ENCODE results near the gene NDNF.

The NDNF gene

GRCh38 chr4:121091941-121092340, 19.6 kb upstream of the NDNF start:
- no peak overlapping the region for H3K4me2 ChIP-seq (ENCODE audit: low read depth, low read length, poor library complexity, severe bottlenecking)

GRCh38 chr4:121088867-121089266, 16.5 kb upstream of the NDNF start:
- Histone ChIP-seq H3K9me2 (replicated peaks; ENCODE audit: low read depth, low read length) (no peaks in the 10 kb centered on the region), H3K4me1 (ENCODE audit: insufficient read depth, low read length, poor library complexity, severe bottlenecking) (no peaks in the 10 kb centered on the region), H3K4me2 (ENCODE audit: low read depth, low read length, poor library complexity, severe bottlenecking) (no peak overlapping the region), H4K20me1 (ENCODE audit: insufficient read depth, low read length, poor library complexity, severe bottlenecking) (no peaks in the 10 kb centered on the region), H3K4me3 (ENCODE audit: low read length, poor library complexity, severe bottlenecking) (no peak overlapping the region), H2AFZ (ENCODE audit: low read length) (no peak overlapping the region), H3K9me3 (ENCODE audit: insufficient read depth, low read depth, low read length) (no peaks in the 10 kb centered on the region), H3K36me3 (ENCODE audit: insufficient read depth, low read length) (no peaks in the 10 kb centered on the region), H3K79me2 (ENCODE audit: insufficient read depth, low read length) (no peaks in the 10 kb centered on the region), H3F3A (ENCODE audit: low read depth) (no peaks in the 10 kb centered on the region), H3K27me3 (ENCODE audit: insufficient read depth, low read length, poor library complexity, severe bottlenecking) (no peaks in the 10 kb centered on the region), H3K9ac (ENCODE audit: low read depth, low read length, poor library complexity, severe bottlenecking) (no peak overlapping the region)
- no peak for TF ChIP-seq CTCF (conservative IDR thresholded peaks at IDR 0.05; ENCODE audit: low read length)
- no peak for TF ChIP-seq EZH2phosphoT487 (IDR thresholded peaks at IDR 0.05; ENCODE audit: borderline replicate concordance)

More at GRCh38 chr4:121091941-121092340, 19.6 kb upstream of the NDNF start:
- no peak overlapping the region for H3K4me3 ChIP-seq (ENCODE audit: low read length, poor library complexity, severe bottlenecking)
- no peaks in the 10 kb centered on the region for H3K79me2 ChIP-seq (ENCODE audit: insufficient read depth, low read length)
- H3K9me2 ChIP-seq (replicated peaks; ENCODE audit: low read depth, low read length) = no peaks in the 10 kb centered on the region
- no peaks in the 10 kb centered on the region for H3K36me3 ChIP-seq (ENCODE audit: insufficient read depth, low read length)
- TF ChIP-seq CTCF (conservative IDR thresholded peaks at IDR 0.05; ENCODE audit: low read length) (no peak), EZH2phosphoT487 (IDR thresholded peaks at IDR 0.05; ENCODE audit: borderline replicate concordance) (no peak)
- no peak overlapping the region for H3K9ac ChIP-seq (ENCODE audit: low read depth, low read length, poor library complexity, severe bottlenecking)
- no peaks in the 10 kb centered on the region for H4K20me1 ChIP-seq (ENCODE audit: insufficient read depth, low read length, poor library complexity, severe bottlenecking)
- no peaks in the 10 kb centered on the region for H3K27me3 ChIP-seq (ENCODE audit: insufficient read depth, low read length, poor library complexity, severe bottlenecking)
- H3F3A ChIP-seq (ENCODE audit: low read depth) = no peaks in the 10 kb centered on the region
- H3K9me3 ChIP-seq (ENCODE audit: insufficient read depth, low read depth, low read length) = no peaks in the 10 kb centered on the region
- no peak overlapping the region for H2AFZ ChIP-seq (ENCODE audit: low read length)
- no peaks in the 10 kb centered on the region for H3K4me1 ChIP-seq (ENCODE audit: insufficient read depth, low read length, poor library complexity, severe bottlenecking)

GRCh38 chr4:121079376-121079775, 7.0 kb upstream of the NDNF start:
- H3K4me1 ChIP-seq (ENCODE audit: insufficient read depth, low read length, poor library complexity, severe bottlenecking) = no peaks in the 10 kb centered on the region
- TF ChIP-seq EZH2phosphoT487 (IDR thresholded peaks at IDR 0.05; ENCODE audit: borderline replicate concordance) = no peak
- no peak for TF ChIP-seq CTCF (conservative IDR thresholded peaks at IDR 0.05; ENCODE audit: low read length)
- H3K4me3 ChIP-seq (ENCODE audit: low read length, poor library complexity, severe bottlenecking) = no peak overlapping the region
- H3K36me3 ChIP-seq (ENCODE audit: insufficient read depth, low read length) = no peaks in the 10 kb centered on the region
- no peak overlapping the region for H3K4me2 ChIP-seq (ENCODE audit: low read depth, low read length, poor library complexity, severe bottlenecking)
- no peaks in the 10 kb centered on the region for H4K20me1 ChIP-seq (ENCODE audit: insufficient read depth, low read length, poor library complexity, severe bottlenecking)
- H2AFZ ChIP-seq (ENCODE audit: low read length) = no peak overlapping the region
- no peaks in the 10 kb centered on the region for H3K9me2 ChIP-seq (replicated peaks; ENCODE audit: low read depth, low read length)
- no peaks in the 10 kb centered on the region for H3F3A ChIP-seq (ENCODE audit: low read depth)
- H3K79me2 ChIP-seq (ENCODE audit: insufficient read depth, low read length) = no peaks in the 10 kb centered on the region
- no peak overlapping the region for H3K9ac ChIP-seq (ENCODE audit: low read depth, low read length, poor library complexity, severe bottlenecking)
- H3K9me3 ChIP-seq (ENCODE audit: insufficient read depth, low read depth, low read length) = no peaks in the 10 kb centered on the region
- H3K27me3 ChIP-seq (ENCODE audit: insufficient read depth, low read length, poor library complexity, severe bottlenecking) = peaks cover 3% of the 10 kb centered on the region

Measured in Loucy (cell line).